Suprapubic skin (tissue), 4 donors: ENCODE results near the gene DERA.
"Not testable (repeated sequence)": the region's sequence is repeated elsewhere in the genome, so short reads cannot be mapped to it uniquely, and the experiment has no call there.

Source experiments
- CTCF ChIP-seq, 2 donors: fragments of 200-600 bp in 1 of 2; fragments of 450-650 bp in 1 of 2; sonication (generic) in 1 of 2; IDR thresholded peaks; one replicate each; pipeline ENCODE4 v1.5.1; 2016 to 2019; ENCODE audit warnings: antibody characterized with exemption in 2 of 2, mild to moderate bottlenecking in 1 of 2, moderate library complexity in 1 of 2
- EP300 ChIP-seq: sonication (generic); formaldehyde crosslinking; IDR thresholded peaks from one replicate; pipeline ENCODE4 v1.6.1; 2017; ENCODE audit warnings: antibody characterized with exemption
- POLR2A ChIP-seq, 2 donors: fragments of 450-650 bp; IDR thresholded peaks; one replicate each; pipeline ENCODE4 v1.6.1; 2017; ENCODE audit warnings: antibody characterized with exemption in 2 of 2, mild to moderate bottlenecking in 2 of 2, moderate library complexity in 2 of 2
- POLR2AphosphoS5 ChIP-seq, 3 donors: sonication (generic); formaldehyde crosslinking; IDR thresholded peaks; one replicate each; pipeline ENCODE4 v1.6.1; 2017; ENCODE audit warnings: antibody characterized with exemption in 3 of 3

GRCh38 chr12:16013722-16014121, 102.6 kb downstream of the DERA start:
- TF ChIP-seq CTCF (IDR thresholded peaks at IDR 0.05); POLR2AphosphoS5 (IDR thresholded peaks at IDR 0.05); POLR2A (IDR thresholded peaks at IDR 0.05); EP300: not testable (repeated sequence)
